ENCODE data around the gene SLC39A12. TPM values are rescaled to one million over a fixed set of nuclear protein-coding genes. Genes with fewer than 3 reads are reported as not detected.
"Not testable (repeated sequence)": the region's sequence is repeated elsewhere in the genome, so short reads cannot be mapped to it uniquely, and the experiment has no call there.

SLC39A12 gene
- total RNA-seq, 6 donors from 2014 or later = 0.17 to 2.1 (median 1.1) TPM; not detected in 2

- H3K27ac ChIP-seq = no peak overlapping the region
- no peaks in the 10 kb centered on the region for H3K4me1 ChIP-seq
- WGBS, 2 donors = 64 to 73% methylated on average over 3 of the region's 3 CpGs
- H3K9me3 ChIP-seq = no peaks in the 10 kb centered on the region
- TF ChIP-seq EP300 (IDR thresholded peaks at IDR 0.05) (no peak), POLR2A (IDR thresholded peaks at IDR 0.05) (no peak), POLR2AphosphoS5 (IDR thresholded peaks at IDR 0.05) (no peak), CTCF (IDR thresholded peaks at IDR 0.05) (no peak)
- H3K4me3 ChIP-seq = no peak overlapping the region
- ATAC-seq (ENCODE audit: low FRiP score in 2 of 2) (no peak), DNase-seq (no peak)
- no peaks in the 10 kb centered on the region for H3K36me3 ChIP-seq
- H3K27me3 ChIP-seq = no peaks in the 10 kb centered on the region
Observed at GRCh38 chr10:17943033-17943745, 8.5 kb upstream of the SLC39A12 start.

DNA sequence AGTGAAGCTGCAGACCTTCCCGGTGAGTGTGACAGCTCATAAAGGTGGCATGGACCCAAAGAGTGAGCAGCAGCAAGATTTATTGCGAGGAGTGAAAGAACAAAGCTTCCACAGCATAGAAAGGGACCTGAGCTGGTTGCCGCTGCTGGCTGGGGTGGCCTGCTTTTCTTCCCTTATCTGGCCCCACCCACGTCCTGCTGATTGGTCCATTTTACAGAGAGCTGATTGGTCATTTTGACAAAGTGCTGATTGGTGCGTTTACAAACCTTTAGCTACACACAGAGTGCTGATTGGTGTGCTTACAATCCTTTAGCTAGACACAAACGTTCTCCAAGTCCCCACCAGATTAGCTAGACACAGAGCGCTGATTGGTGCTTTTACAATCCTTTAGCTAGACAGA, 1.4 kb upstream of the SLC39A12 start:
- not testable (repeated sequence) for H3K9me3 ChIP-seq; H3K27ac ChIP-seq; H3K4me3 ChIP-seq; ATAC-seq (ENCODE audit: low FRiP score in 2 of 2); H3K36me3 ChIP-seq; H3K4me1 ChIP-seq; DNase-seq; H3K27me3 ChIP-seq
- 84 to 86% methylated on average over 7 of the region's 7 CpGs for WGBS, 2 donors

- no peak overlapping the region for H3K27ac ChIP-seq
- TF ChIP-seq CTCF (IDR thresholded peaks at IDR 0.05) (no peak), POLR2AphosphoS5 (IDR thresholded peaks at IDR 0.05) (no peak), EP300 (IDR thresholded peaks at IDR 0.05) (no peak), POLR2A (IDR thresholded peaks at IDR 0.05) (no peak)
- DNase-seq = peak in 1 of 2 donors; percentile 61
- no peaks in the 10 kb centered on the region for H3K4me1 ChIP-seq
- H3K27me3 ChIP-seq = no peaks in the 10 kb centered on the region
- no peak overlapping the region for H3K4me3 ChIP-seq
- 92 to 94% methylated on average over 18 to 22 of the region's 22 CpGs for WGBS, 2 donors
- no peaks in the 10 kb centered on the region for H3K9me3 ChIP-seq
- no peak for ATAC-seq (ENCODE audit: low FRiP score in 2 of 2)
- no peaks in the 10 kb centered on the region for H3K36me3 ChIP-seq
Observed at GRCh38 chr10:17950726-17951125, 992 bp upstream of the SLC39A12 start.

- H3K9me3 ChIP-seq; H3K36me3 ChIP-seq; H3K4me3 ChIP-seq; H3K27me3 ChIP-seq; H3K27ac ChIP-seq; ATAC-seq (ENCODE audit: low FRiP score in 2 of 2); H3K4me1 ChIP-seq: not testable (repeated sequence)
- DNase-seq = peak in 1 of 2 donors; percentile 25
- WGBS, 2 donors = 87 to 94% methylated on average over 10 of the region's 10 CpGs
Observed at GRCh38 chr10:17954372-17954771, 2.7 kb downstream of the SLC39A12 start.

DNA sequence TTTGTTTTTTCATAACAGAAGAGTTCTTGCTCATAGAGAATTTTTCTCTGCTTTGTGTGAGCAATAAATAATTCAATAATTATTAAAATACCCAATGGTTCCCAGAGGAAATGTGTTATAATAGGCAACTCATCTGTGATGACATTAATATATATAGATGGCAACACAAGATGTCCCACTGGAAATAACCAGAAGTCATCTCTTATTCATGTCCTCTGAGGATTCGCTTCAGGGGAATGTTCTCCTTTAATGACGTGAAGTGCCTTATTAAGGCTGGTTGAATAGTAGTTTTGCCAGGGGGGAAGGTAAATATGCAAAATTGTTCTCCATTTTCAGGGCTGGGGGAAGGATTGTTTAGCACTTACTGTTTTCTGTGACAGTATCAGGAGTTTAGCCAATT, 3.1 kb downstream of the SLC39A12 start:
- Histone ChIP-seq H3K9me3 (no peaks in the 10 kb centered on the region), H3K4me3 (no peak overlapping the region), H3K27me3 (no peaks in the 10 kb centered on the region), H3K36me3 (no peaks in the 10 kb centered on the region), H3K4me1 (no peaks in the 10 kb centered on the region), H3K27ac (no peak overlapping the region)
- WGBS, 2 donors = 84 to 92% methylated on average over 2 of the region's 2 CpGs
- ATAC-seq (ENCODE audit: low FRiP score in 2 of 2) = no peak
- TF ChIP-seq CTCF (IDR thresholded peaks at IDR 0.05) (no peak), EP300 (IDR thresholded peaks at IDR 0.05) (no peak), POLR2AphosphoS5 (IDR thresholded peaks at IDR 0.05) (no peak), POLR2A (IDR thresholded peaks at IDR 0.05) (no peak)
- DNase-seq = no peak

- Histone ChIP-seq H3K27ac (no peak overlapping the region), H3K4me1 (no peaks in the 10 kb centered on the region), H3K4me3 (no peak overlapping the region), H3K27me3 (no peaks in the 10 kb centered on the region), H3K36me3 (no peaks in the 10 kb centered on the region), H3K9me3 (no peaks in the 10 kb centered on the region)
- 78 to 88% methylated on average over 7 of the region's 7 CpGs for WGBS, 2 donors
- DNase-seq = no peak
- TF ChIP-seq CTCF (IDR thresholded peaks at IDR 0.05) (no peak), POLR2A (IDR thresholded peaks at IDR 0.05) (no peak), POLR2AphosphoS5 (IDR thresholded peaks at IDR 0.05) (no peak), EP300 (IDR thresholded peaks at IDR 0.05) (no peak)
- no peak for ATAC-seq (ENCODE audit: low FRiP score in 2 of 2)
Observed at GRCh38 chr10:17958049-17958448, 6.3 kb downstream of the SLC39A12 start.

All from upper lobe of left lung (tissue), 6 donors.